Upper lobe of left lung (tissue), 4 donors: ENCODE results near the gene MEIOB.

Experiments used
- CTCF ChIP-seq, 6 experiments: fragments of 450-650 bp in 4 of 6; fragments of 200-600 bp in 2 of 6; sonication (generic) in 2 of 6; IDR thresholded peaks; one replicate each; pipeline ENCODE4 v1.5.1; 2016 to 2019; ENCODE audit warnings: antibody characterized with exemption in 6 of 6
- EP300 ChIP-seq, 4 donors: sonication (generic); formaldehyde crosslinking; IDR thresholded peaks; one replicate each; pipeline ENCODE4 v1.5.1; 2017; ENCODE audit warnings: antibody characterized with exemption in 4 of 4, control low read depth in 2 of 4
- POLR2A ChIP-seq, 4 donors: fragments of 450-650 bp; IDR thresholded peaks; one replicate each; pipeline ENCODE4 v1.5.1; 2016 to 2017; ENCODE audit warnings: antibody characterized with exemption in 4 of 4, mild to moderate bottlenecking in 2 of 4

- no peak for TF ChIP-seq POLR2A (IDR thresholded peaks at IDR 0.05)
- no peak for TF ChIP-seq CTCF (IDR thresholded peaks at IDR 0.05)
- TF ChIP-seq EP300 (IDR thresholded peaks at IDR 0.05), result no peak
These were observed 83.8 kb downstream of the MEIOB start for GRCh38 chr16:1788095-1788707.
